HCT116 (cell line): Measurements from ENCODE around the gene SERPINC1.

Experiments used
- ATF3 ChIP-seq: IDR thresholded peaks from 2 replicates; pipeline ENCODE4 v1.6.1; 2012
- CEBPB ChIP-seq: IDR thresholded peaks from 2 replicates; pipeline ENCODE4 v1.6.1; 2012; ENCODE audit warnings: low read depth
- CTCF ChIP-seq, 3 experiments: fragments of 200-600 bp in 1 of 3; sonication (generic) in 1 of 3; IDR thresholded peaks in 2 of 3; conservative IDR thresholded peaks in 1 of 3; 2 replicates each; pipeline ENCODE4 v1.5.1; 2012 to 2017; ENCODE audit warnings: low read depth in 2 of 3, low read length in 2 of 3, antibody characterized with exemption in 1 of 3, borderline replicate concordance in 1 of 3, control low read depth in 1 of 3, mild to moderate bottlenecking in 1 of 3, mixed read lengths in 1 of 3, mixed run types in 1 of 3, moderate library complexity in 1 of 3; ENCODE audit not compliant: insufficient read depth in 1 of 3
- EGR1 ChIP-seq: IDR thresholded peaks from 2 replicates; pipeline ENCODE4 v1.6.1; 2012; ENCODE audit warnings: low read depth
- ELF1 ChIP-seq: IDR thresholded peaks from 2 replicates; pipeline ENCODE4 v1.6.1; 2012; ENCODE audit warnings: low read depth, borderline replicate concordance
- EZH2 ChIP-seq: fragments of 200-600 bp; sonication (generic); IDR thresholded peaks from 2 replicates; pipeline ENCODE4 v1.6.1; 2017; ENCODE audit warnings: antibody characterized with exemption, mixed run types
- EZH2phosphoT487 ChIP-seq: fragments of 200-600 bp; IDR thresholded peaks from 2 replicates; pipeline ENCODE4 v1.6.1; 2018; ENCODE audit warnings: antibody characterized with exemption, borderline replicate concordance
- MAX ChIP-seq: IDR thresholded peaks from 2 replicates; pipeline ENCODE4 v1.6.1; 2012
- POLR2A ChIP-seq: IDR thresholded peaks from 2 replicates; pipeline ENCODE4 v1.7.0; 2011; ENCODE audit warnings: borderline replicate concordance; ENCODE audit not compliant: insufficient read depth, insufficient read length; ENCODE audit errors: extremely low read depth

- TF ChIP-seq CTCF (IDR thresholded peaks at IDR 0.05 in 2 of 3, conservative IDR thresholded peaks at IDR 0.05 in 1 of 3; ENCODE audit: borderline replicate concordance in 1 of 3, insufficient read depth in 1 of 3, low read depth in 2 of 3, low read length in 2 of 3) (no peak), POLR2A (no peak), MAX (no peak), EGR1 (no peak), CEBPB (no peak), ATF3 (no peak), EZH2phosphoT487 (no peak), EZH2 (no peak), ELF1 (no peak)
Observed at GRCh38 chr1:173871500-173871899, 45.6 kb downstream of the SERPINC1 start.
